Vein endothelial cell (primary cell): ENCODE data around the gene ZYG11A. TPM values are rescaled to one million over a fixed set of nuclear protein-coding genes. Genes with fewer than 3 reads are reported as not detected.

Experiments used
- small RNA-seq: library from RNA; depleted of rRNA; stranded (forward); fragments of <200 nt; gene quantifications from one replicate; pipeline ENCODE3, GENCODE V24; 2012
- total RNA-seq: library from RNA; depleted of rRNA; stranded (reverse); fragments of >200 nt; gene quantifications from 2 replicates; pipeline ENCODE4 v1.2.3, GENCODE V29; 2012

Gene ZYG11A
- 1.4 and 2.3 TPM in 2 replicates for total RNA-seq

GRCh38 chr1:52842643-52843310 lies at the start of gene ZYG11A:
Gene ZYG11A, plus strand, starts transcription at chr1:52842760. Its CDS starts 124 bp downstream, at chr1:52842884.

GRCh38 chr1:52927212-52928014 lies 84.9 kb downstream of the ZYG11A start, which contains the start of gene SCP2:
Gene SCP2, plus strand, starts transcription at chr1:52927276. Its CDS starts 121 bp downstream, at chr1:52927397.

Small RNA genes within 50 kb of the gene (small RNA-seq; reads per million reads assigned to genes)
- not detected for gene AC099677.1
- gene AC099677.2, result not detected
- gene MIR1273F, result not detected
- gene MIR1273G, result not detected
- gene MIR5095, result not detected
- not detected for gene RNU6-969P

Other genes starting within 250 kb of the ZYG11A start
- gene GPX7, start 240.4 kb upstream of the ZYG11A start, total RNA-seq, result 20.8 and 28.7 TPM in 2 replicates
- gene SHISAL2A, start 209.6 kb upstream of the ZYG11A start, total RNA-seq, result not detected in 2 replicates
- 15.7 and 17.9 TPM in 2 replicates for gene COA7, start 144.4 kb upstream of the ZYG11A start, total RNA-seq
- gene ZYG11B, start 116.3 kb upstream of the ZYG11A start, total RNA-seq, result 42.1 and 51.8 TPM in 2 replicates
- 14.6 and 33.6 TPM in 2 replicates for gene ECHDC2, start 79.0 kb downstream of the ZYG11A start, total RNA-seq
- gene SCP2, start 84.5 kb downstream of the ZYG11A start, total RNA-seq, result 106 and 131 TPM in 2 replicates
- gene PODN, start 219.5 kb downstream of the ZYG11A start, total RNA-seq, result under 0.01 and 0.19 TPM in 2 replicates